HepG2 (cell line): ENCODE data around the gene TFDP1.

Source experiments
- EZH2 ChIP-seq: conservative IDR thresholded peaks from 2 replicates; pipeline ENCODE4 v1.6.1; 2012; ENCODE audit warnings: mild to moderate bottlenecking, low read depth, low read length, moderate library complexity
- TCF7 ChIP-seq: sonication (generic); IDR thresholded peaks from 2 replicates; pipeline ENCODE4 v1.6.1; 2016; ENCODE audit warnings: antibody characterized with exemption, low read depth

DNA sequence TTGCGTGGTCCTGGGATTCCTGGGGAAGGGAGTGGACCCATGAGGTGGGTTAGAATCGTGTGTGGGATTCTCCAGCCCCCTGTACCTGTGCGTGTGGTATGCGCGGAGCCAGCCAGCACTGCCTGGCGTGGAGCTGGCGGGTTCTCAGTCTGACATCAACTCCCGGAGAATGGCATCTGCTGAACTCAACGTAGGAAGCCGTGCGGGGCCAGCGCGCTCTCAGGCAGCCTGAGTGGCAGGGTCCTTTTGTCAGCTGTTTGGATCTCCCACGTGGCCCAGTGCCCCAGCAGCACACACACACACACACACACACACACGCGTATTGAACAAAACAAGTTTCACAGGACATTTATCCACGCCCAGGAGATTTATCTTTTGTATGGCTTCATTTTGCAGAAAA lies 45.3 kb downstream of the TFDP1 start:
- TF ChIP-seq EZH2 (no peak), TCF7 (no peak)
